ENCODE data around the gene TMEM151A. TPM values are rescaled to one million over a fixed set of nuclear protein-coding genes. Genes with fewer than 3 reads are reported as not detected.

TMEM151A gene
- total and polyA plus RNA-seq, 4 donors: 0.13 TPM; not detected in 3

DNA sequence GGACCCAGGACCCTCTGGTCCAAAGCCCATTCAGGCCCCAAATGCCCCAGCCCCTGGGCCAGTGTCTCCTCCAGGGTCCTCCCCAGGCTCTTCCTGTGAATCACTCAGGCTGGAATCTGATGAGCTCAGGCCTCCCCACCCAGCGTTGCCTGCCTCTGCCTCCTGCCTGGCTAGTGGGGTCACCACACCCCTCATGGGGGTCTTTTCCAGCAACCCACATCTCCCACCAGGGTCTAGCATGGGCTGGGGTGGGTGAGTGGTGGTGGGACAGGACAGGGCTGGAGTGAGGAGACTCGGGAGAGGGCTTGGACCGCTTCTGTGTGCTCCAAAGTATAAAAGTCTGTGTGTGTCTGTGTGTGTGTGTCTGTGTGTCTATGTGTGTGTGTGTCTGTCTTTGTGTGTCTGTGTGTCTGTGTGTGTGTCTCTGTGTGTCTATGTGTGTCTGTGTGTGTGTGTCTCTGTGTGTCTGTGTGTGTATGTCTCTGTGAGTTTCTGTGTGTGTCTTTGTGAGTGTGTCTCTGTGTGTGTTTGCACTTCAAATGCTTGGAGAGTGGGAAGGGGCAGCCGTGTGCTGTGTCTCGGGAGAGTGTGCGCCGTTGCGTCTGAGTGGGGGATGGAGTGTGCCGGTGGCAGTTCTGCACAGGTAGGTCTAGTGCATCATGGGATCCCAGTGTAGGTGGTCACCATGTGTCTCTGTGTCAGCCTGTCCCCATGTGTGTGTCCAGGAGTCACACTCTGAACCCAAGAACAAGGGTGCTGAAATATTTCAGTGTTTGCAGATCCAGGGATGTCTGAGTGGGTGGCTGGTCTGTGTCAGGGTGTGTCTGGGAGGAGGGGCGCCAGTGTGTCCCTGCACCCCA is 35.7 kb downstream of the TMEM151A start:
- peak in 1 of 2 donors; percentile 63 for DNase-seq
- intact Hi-C loops (cut with DNase I): loop anchor here in 1 of 2 donors (1.0 kb wide), 1 partner anchor 16 kb away; no protein-coding TSS in a partner anchor
- H3K27ac ChIP-seq (ENCODE audit: low read depth in 1 of 2, low read length in 2 of 2): no peak overlapping the region

GRCh38 chr11:66328031-66328301 is 36.3 kb downstream of the TMEM151A start:
- intact Hi-C loops (cut with DNase I): loop anchor here in 1 of 2 donors (1.0 kb wide), 1 partner anchor 17 kb away; no protein-coding TSS in a partner anchor
- Histone ChIP-seq H3K27ac (ENCODE audit: low read depth in 1 of 2, low read length in 2 of 2) (no peak overlapping the region), H3K4me1 (ENCODE audit: control insufficient read depth in 1 of 2, insufficient read depth in 2 of 2, low read length in 2 of 2) (no peaks in the 10 kb centered on the region), H3K27me3 (ENCODE audit: control insufficient read depth in 1 of 2, insufficient read depth in 2 of 2, low read length in 1 of 2) (no peaks in the 10 kb centered on the region), H3K36me3 (ENCODE audit: control insufficient read depth in 1 of 2, insufficient read depth in 2 of 2, low read length in 1 of 2) (no peaks in the 10 kb centered on the region), H3K9me3 (ENCODE audit: control insufficient read depth, low read length) (no peaks in the 10 kb centered on the region), H3K4me3 (ENCODE audit: low read length in 2 of 2) (no peak overlapping the region)
- DNase-seq: no peak
- WGBS, 2 donors: 71 to 78% methylated on average over 3 of the region's 3 CpGs
- no peak for ATAC-seq (ENCODE audit: low FRiP score)

More for the DNA sequence above, 35.7 kb downstream of the TMEM151A start:
- no peak overlapping the region for H3K4me3 ChIP-seq (ENCODE audit: low read length in 2 of 2)
- no peaks in the 10 kb centered on the region for H3K27me3 ChIP-seq (ENCODE audit: control insufficient read depth in 1 of 2, insufficient read depth in 2 of 2, low read length in 1 of 2)
- no peaks in the 10 kb centered on the region for H3K36me3 ChIP-seq (ENCODE audit: control insufficient read depth in 1 of 2, insufficient read depth in 2 of 2, low read length in 1 of 2)
- ATAC-seq (ENCODE audit: low FRiP score): peak; percentile 40
- H3K9me3 ChIP-seq (ENCODE audit: control insufficient read depth, low read length): no peaks in the 10 kb centered on the region
- no peaks in the 10 kb centered on the region for H3K4me1 ChIP-seq (ENCODE audit: control insufficient read depth in 1 of 2, insufficient read depth in 2 of 2, low read length in 2 of 2)
- 83 to 86% methylated on average over 10 of the region's 10 CpGs for WGBS, 2 donors

DNA sequence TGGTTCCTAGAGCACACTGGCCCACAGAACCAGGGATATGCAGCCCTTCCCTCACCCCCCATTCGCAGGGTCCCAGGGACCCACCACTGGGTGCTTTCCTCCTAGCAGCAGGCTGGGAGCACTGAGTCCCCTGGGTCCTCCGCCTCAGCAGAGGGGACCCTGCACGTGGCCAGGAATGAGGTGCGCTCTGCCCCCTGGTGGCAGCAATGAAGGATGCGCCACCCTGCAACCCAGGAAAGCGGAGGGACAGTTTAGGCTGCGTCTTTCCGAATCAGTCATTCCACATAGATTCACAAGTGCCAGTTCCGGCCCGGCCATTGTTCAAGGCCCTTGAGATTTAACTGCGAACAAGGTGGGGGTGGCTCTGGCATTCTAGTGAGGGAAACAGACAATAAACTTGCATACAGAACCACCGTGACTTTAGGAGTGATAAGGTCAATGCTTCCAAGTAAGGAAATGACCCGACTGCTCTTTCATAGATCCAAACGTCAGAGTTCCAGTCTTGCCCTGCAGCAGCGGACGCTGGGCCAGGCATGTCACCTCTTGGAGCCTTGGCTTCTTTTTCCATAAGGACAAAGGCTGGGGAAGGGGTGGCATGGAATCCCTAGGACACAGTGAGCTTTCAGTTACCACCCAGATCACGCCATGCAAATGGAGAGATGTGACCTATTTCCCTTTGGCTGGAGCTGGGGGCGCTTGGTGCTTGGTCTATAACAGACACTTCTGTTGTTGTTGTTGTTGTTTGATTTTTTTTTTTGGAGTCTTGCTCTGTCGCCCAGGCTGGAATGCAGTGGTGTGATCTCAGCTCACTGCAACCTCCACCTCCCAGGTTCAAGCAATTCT is 36.8 kb downstream of the TMEM151A start:
- no peaks in the 10 kb centered on the region for H3K4me1 ChIP-seq (ENCODE audit: control insufficient read depth in 1 of 2, insufficient read depth in 2 of 2, low read length in 2 of 2)
- intact Hi-C loops (cut with DNase I): loop anchor here in 1 of 2 donors (1.0 kb wide), 1 partner anchor 17 kb away; no protein-coding TSS in a partner anchor
- ATAC-seq (ENCODE audit: low FRiP score): peak; percentile 83
- peak; percentile 80 to 91 for DNase-seq
- H3K27ac ChIP-seq (ENCODE audit: low read depth in 1 of 2, low read length in 2 of 2): no peak overlapping the region
- H3K36me3 ChIP-seq (ENCODE audit: control insufficient read depth in 1 of 2, insufficient read depth in 2 of 2, low read length in 1 of 2): no peaks in the 10 kb centered on the region
- no peak overlapping the region for H3K4me3 ChIP-seq (ENCODE audit: low read length in 2 of 2)
- no peaks in the 10 kb centered on the region for H3K9me3 ChIP-seq (ENCODE audit: control insufficient read depth, low read length)
- no peaks in the 10 kb centered on the region for H3K27me3 ChIP-seq (ENCODE audit: control insufficient read depth in 1 of 2, insufficient read depth in 2 of 2, low read length in 1 of 2)
- WGBS, 2 donors: 12 to 14% methylated on average over 19 of the region's 19 CpGs

GRCh38 chr11:66329165-66329673 is 37.5 kb downstream of the TMEM151A start:
- no peak for ATAC-seq (ENCODE audit: low FRiP score)
- intact Hi-C loops (cut with DNase I): no loop called here

GRCh38 chr11:66330931-66331330 is 39.2 kb downstream of the TMEM151A start:
- peak; percentile 33 to 74 for DNase-seq
- intact Hi-C loops (cut with DNase I): no loop called here
- no peak overlapping the region for H3K4me3 ChIP-seq (ENCODE audit: low read length in 2 of 2)
- no peak for ATAC-seq (ENCODE audit: low FRiP score)
- no peaks in the 10 kb centered on the region for H3K27me3 ChIP-seq (ENCODE audit: control insufficient read depth in 1 of 2, insufficient read depth in 2 of 2, low read length in 1 of 2)
- H3K4me1 ChIP-seq (ENCODE audit: control insufficient read depth in 1 of 2, insufficient read depth in 2 of 2, low read length in 2 of 2): no peaks in the 10 kb centered on the region
- WGBS, 2 donors: 61 to 65% methylated on average over 10 of the region's 10 CpGs
- no peak overlapping the region for H3K27ac ChIP-seq (ENCODE audit: low read depth in 1 of 2, low read length in 2 of 2)
- no peaks in the 10 kb centered on the region for H3K9me3 ChIP-seq (ENCODE audit: control insufficient read depth, low read length)
- H3K36me3 ChIP-seq (ENCODE audit: control insufficient read depth in 1 of 2, insufficient read depth in 2 of 2, low read length in 1 of 2): no peaks in the 10 kb centered on the region

More at GRCh38 chr11:66329165-66329673, 37.5 kb downstream of the TMEM151A start:
- H3K4me3 ChIP-seq (ENCODE audit: low read length in 2 of 2): no peak overlapping the region
- no peaks in the 10 kb centered on the region for H3K4me1 ChIP-seq (ENCODE audit: control insufficient read depth in 1 of 2, insufficient read depth in 2 of 2, low read length in 2 of 2)
- H3K27ac ChIP-seq (ENCODE audit: low read depth in 1 of 2, low read length in 2 of 2): no peak overlapping the region
- H3K27me3 ChIP-seq (ENCODE audit: control insufficient read depth in 1 of 2, insufficient read depth in 2 of 2, low read length in 1 of 2): no peaks in the 10 kb centered on the region
- 86 to 90% methylated on average over 3 of the region's 3 CpGs for WGBS, 2 donors
- H3K36me3 ChIP-seq (ENCODE audit: control insufficient read depth in 1 of 2, insufficient read depth in 2 of 2, low read length in 1 of 2): no peaks in the 10 kb centered on the region
- no peaks in the 10 kb centered on the region for H3K9me3 ChIP-seq (ENCODE audit: control insufficient read depth, low read length)
- peak in 1 of 2 donors; percentile 40 for DNase-seq

- Histone ChIP-seq H3K4me3 (ENCODE audit: low read length in 2 of 2) (no peak overlapping the region), H3K36me3 (ENCODE audit: control insufficient read depth in 1 of 2, insufficient read depth in 2 of 2, low read length in 1 of 2) (no peaks in the 10 kb centered on the region), H3K9me3 (ENCODE audit: control insufficient read depth, low read length) (no peaks in the 10 kb centered on the region), H3K4me1 (ENCODE audit: control insufficient read depth in 1 of 2, insufficient read depth in 2 of 2, low read length in 2 of 2) (no peaks in the 10 kb centered on the region), H3K27ac (ENCODE audit: low read depth in 1 of 2, low read length in 2 of 2) (no peak overlapping the region), H3K27me3 (ENCODE audit: control insufficient read depth in 1 of 2, insufficient read depth in 2 of 2, low read length in 1 of 2) (no peaks in the 10 kb centered on the region)
- DNase-seq (peak in 1 of 2 donors; percentile 55), ATAC-seq (ENCODE audit: low FRiP score) (no peak)
- 92 to 94% methylated on average over 12 of the region's 12 CpGs for WGBS, 2 donors
- intact Hi-C loops (cut with DNase I): no loop called here
Measured at GRCh38 chr11:66331542-66332370, 40.1 kb downstream of the TMEM151A start.

DNA sequence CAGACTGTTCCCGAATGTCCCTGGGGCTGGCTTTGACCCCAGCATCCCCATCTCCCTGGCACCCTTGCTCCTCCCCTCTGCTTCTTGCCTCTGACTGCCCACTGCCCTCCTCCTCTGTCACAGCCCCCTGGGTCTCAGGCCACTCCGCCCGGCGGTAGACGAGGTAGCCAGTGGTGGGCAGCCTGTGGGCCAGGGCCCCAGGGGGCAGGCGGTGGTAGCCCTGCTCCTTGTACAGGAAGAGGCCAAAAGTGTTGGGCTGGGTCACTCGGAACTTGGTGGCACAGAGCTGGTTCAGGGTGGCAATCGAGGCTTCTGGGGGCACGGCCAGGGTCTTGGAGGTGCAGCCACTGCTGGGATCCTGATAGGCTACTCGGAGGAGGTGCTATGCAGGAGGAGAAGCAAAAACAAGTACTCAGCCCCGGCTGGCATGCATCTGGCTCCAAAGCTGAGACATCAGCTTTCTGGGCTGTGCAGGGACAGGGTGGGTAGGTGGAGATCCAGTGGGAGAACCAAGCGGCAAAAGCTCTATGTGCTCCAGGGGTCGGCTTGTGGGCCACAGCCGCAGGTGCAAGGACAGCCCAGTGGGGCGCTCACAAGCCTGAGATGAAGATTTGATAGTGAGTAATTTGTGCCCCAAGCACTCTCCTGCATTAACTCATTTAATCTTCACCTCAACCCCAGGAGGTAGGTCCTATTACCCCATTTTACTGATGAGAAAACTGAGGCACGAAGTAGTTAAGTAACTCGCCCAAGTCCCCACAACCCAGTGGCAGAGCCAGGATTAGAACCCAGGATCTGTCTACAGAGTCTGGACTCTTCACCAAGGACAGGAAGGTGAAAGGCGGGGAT is 40.9 kb downstream of the TMEM151A start:
- no peaks in the 10 kb centered on the region for H3K27me3 ChIP-seq (ENCODE audit: control insufficient read depth in 1 of 2, insufficient read depth in 2 of 2, low read length in 1 of 2)
- H3K36me3 ChIP-seq (ENCODE audit: control insufficient read depth in 1 of 2, insufficient read depth in 2 of 2, low read length in 1 of 2): no peaks in the 10 kb centered on the region

More for the DNA sequence above, 40.9 kb downstream of the TMEM151A start:
- intact Hi-C loops (cut with DNase I): no loop called here
- peak; percentile 36 to 63 for DNase-seq
- Histone ChIP-seq H3K4me3 (ENCODE audit: low read length in 2 of 2) (no peak overlapping the region), H3K27ac (ENCODE audit: low read depth in 1 of 2, low read length in 2 of 2) (no peak overlapping the region), H3K9me3 (ENCODE audit: control insufficient read depth, low read length) (no peaks in the 10 kb centered on the region), H3K4me1 (ENCODE audit: control insufficient read depth in 1 of 2, insufficient read depth in 2 of 2, low read length in 2 of 2) (no peaks in the 10 kb centered on the region)
- ATAC-seq (ENCODE audit: low FRiP score): no peak
- 84 to 85% methylated on average over 18 of the region's 18 CpGs for WGBS, 2 donors

All from aorta (tissue), 5 donors.